Neuronal stem cell (in vitro differentiated cells): Measurements from ENCODE around the gene BDKRB2.
A peak's percentile ranks its signal among the peaks of the same experiment; 100 is the strongest.

Experiments
- DNase-seq: peaks from one replicate; pipeline ENCODE4 v3.0.0-alpha.2; 2013; ENCODE audit warnings: low spot score
- H2AFZ ChIP-seq: one replicate; pipeline ENCODE4 v1.6.1; 2013; ENCODE audit warnings: mild to moderate bottlenecking, low read length, inconsistent platforms
- H2AK5ac ChIP-seq: 2 replicates; pipeline ENCODE4 v1.6.1; 2013; ENCODE audit warnings: low read depth, mild to moderate bottlenecking, inconsistent platforms, low read length, moderate library complexity, mixed read lengths
- H2BK120ac ChIP-seq: 2 replicates; pipeline ENCODE4 v1.6.1; 2013; ENCODE audit warnings: low read depth, mild to moderate bottlenecking, inconsistent platforms, low read length, moderate library complexity, mixed read lengths
- H2BK12ac ChIP-seq: one replicate; pipeline ENCODE4 v1.6.1; 2013; ENCODE audit warnings: low read length, inconsistent platforms
- H2BK15ac ChIP-seq: 2 replicates; pipeline ENCODE4 v1.6.1; 2013; ENCODE audit warnings: mild to moderate bottlenecking, low read length, inconsistent platforms, mixed read lengths
- H2BK5ac ChIP-seq: one replicate; pipeline ENCODE4 v1.6.1; 2013; ENCODE audit warnings: inconsistent platforms, mild to moderate bottlenecking, low read length, moderate library complexity
- H3K14ac ChIP-seq: one replicate; pipeline ENCODE4 v1.6.1; 2013; ENCODE audit warnings: low read length, inconsistent platforms
- H3K18ac ChIP-seq: 2 replicates; pipeline ENCODE4 v1.6.1; 2013; ENCODE audit warnings: low read length, inconsistent platforms
- H3K23ac ChIP-seq: 2 replicates; pipeline ENCODE4 v1.6.1; 2013; ENCODE audit warnings: low read depth, mild to moderate bottlenecking, mixed read lengths, low read length, inconsistent platforms; ENCODE audit not compliant: poor library complexity
- H3K27ac ChIP-seq: replicated peaks from 3 replicates; pipeline ENCODE4 v1.5.1; 2013; ENCODE audit warnings: low read length, inconsistent platforms
- H3K27me3 ChIP-seq, 3 experiments: 2 replicates each; pipeline ENCODE4 v1.6.1; 2013; ENCODE audit warnings: low read length in 3 of 3, mild to moderate bottlenecking in 2 of 3, inconsistent platforms in 1 of 3, low read depth in 1 of 3, mixed read lengths in 1 of 3, moderate library complexity in 1 of 3; ENCODE audit not compliant: control insufficient read depth in 3 of 3, insufficient read depth in 3 of 3
- H3K36me3 ChIP-seq, 2 donors: replicated peaks in 1 of 2; 2 replicates each; pipeline ENCODE4 v1.6.1; 2013; ENCODE audit warnings: low read length in 2 of 2; ENCODE audit not compliant: control insufficient read depth in 2 of 2, insufficient read depth in 2 of 2
- H3K4ac ChIP-seq: 2 replicates; pipeline ENCODE4 v1.6.1; 2013; ENCODE audit warnings: inconsistent platforms, mild to moderate bottlenecking, low read length, moderate library complexity
- H3K4me1 ChIP-seq, 2 donors: 1 replicate in 1 of 2; 2 replicates in 1 of 2; pipeline ENCODE4 v1.6.1; 2013; ENCODE audit warnings: low read length in 2 of 2, low read depth in 1 of 2; ENCODE audit not compliant: control insufficient read depth in 2 of 2, insufficient read depth in 1 of 2
- H3K4me2 ChIP-seq: one replicate; pipeline ENCODE4 v1.6.1; 2013; ENCODE audit warnings: mild to moderate bottlenecking, low read length, inconsistent platforms; ENCODE audit not compliant: insufficient read depth, poor library complexity, severe bottlenecking
- H3K4me3 ChIP-seq, 2 donors: 2 replicates each; pipeline ENCODE4 v1.5.1; 2013; ENCODE audit warnings: low read length in 2 of 2, mild to moderate bottlenecking in 2 of 2, inconsistent platforms in 1 of 2, moderate library complexity in 1 of 2
- H3K79me1 ChIP-seq: one replicate; pipeline ENCODE4 v1.6.1; 2013; ENCODE audit warnings: low read depth, mild to moderate bottlenecking, inconsistent platforms, low read length, moderate library complexity
- H3K9ac ChIP-seq: one replicate; pipeline ENCODE4 v1.6.1; 2013; ENCODE audit warnings: mild to moderate bottlenecking, low read depth, low read length, inconsistent platforms; ENCODE audit not compliant: poor library complexity
- H3K9me3 ChIP-seq, 2 donors: replicated peaks in 1 of 2; 2 replicates each; pipeline versions ENCODE3 to v1.6.1; 2013; ENCODE audit warnings: low read length in 2 of 2, mild to moderate bottlenecking in 2 of 2, inconsistent platforms in 1 of 2, low read depth in 1 of 2, mixed read lengths in 1 of 2, moderate library complexity in 1 of 2; ENCODE audit not compliant: control insufficient read depth in 2 of 2, insufficient read depth in 1 of 2
- H4K8ac ChIP-seq: one replicate; pipeline ENCODE4 v1.6.1; 2013; ENCODE audit warnings: low read depth, mild to moderate bottlenecking, inconsistent platforms, low read length, moderate library complexity
- H4K91ac ChIP-seq: one replicate; pipeline ENCODE4 v1.6.1; 2013; ENCODE audit warnings: low read length, low read depth, mild to moderate bottlenecking, inconsistent platforms; ENCODE audit not compliant: poor library complexity
- WGBS, 2 donors: extraction: QIAGEN DNeasy Blood & Tissue Kit; methylation state at CpG; one replicate each; pipeline ENCODE4 v1.1.7; 2013; ENCODE audit warnings: missing lambda C conversion rate in 2 of 2, mixed read lengths in 1 of 2; ENCODE audit not compliant: insufficient read length in 2 of 2, insufficient replicate concordance in 1 of 2; ENCODE audit errors: extremely low coverage in 2 of 2; 5-methylcytosine and 5-hydroxymethylcytosine counted together

The BDKRB2 gene

DNA sequence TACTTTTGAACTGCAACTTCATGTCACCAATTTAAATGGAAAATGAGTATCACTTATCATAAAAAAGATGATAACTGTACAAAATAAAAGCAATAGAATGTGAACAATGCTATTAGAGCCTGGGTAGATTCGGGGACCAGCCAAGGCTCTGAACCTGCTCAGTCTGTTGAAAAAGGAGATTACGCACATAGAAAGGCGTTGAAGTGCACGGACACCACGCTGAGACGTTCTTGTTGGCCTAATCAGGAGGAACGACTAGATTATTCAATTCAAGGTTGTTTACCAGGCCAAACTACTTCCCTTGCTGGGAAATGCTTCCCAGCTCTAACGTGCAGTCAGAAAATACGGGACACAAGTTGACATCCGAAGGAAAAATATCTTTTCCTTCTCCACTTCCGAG is 27.9 kb downstream of the BDKRB2 start:
- H4K8ac ChIP-seq, result no peak overlapping the region
- H2BK120ac ChIP-seq, result no peak overlapping the region
- H2BK5ac ChIP-seq, result no peak overlapping the region
- H3K79me1 ChIP-seq, result no peaks in the 10 kb centered on the region
- no peak overlapping the region for H3K4me3 ChIP-seq
- no peaks in the 10 kb centered on the region for H3K36me3 ChIP-seq
- no peak overlapping the region for H3K4me2 ChIP-seq
- peak; percentile 30 for DNase-seq
- no peak overlapping the region for H2AK5ac ChIP-seq
- H3K4me1 ChIP-seq, result peaks cover 0 to 7% of the 10 kb centered on the region in 2 donors
- no peak overlapping the region for H3K14ac ChIP-seq
- no peak overlapping the region for H4K91ac ChIP-seq
- H3K9ac ChIP-seq, result no peak overlapping the region
- peaks cover 0 to 3% of the 10 kb centered on the region in 2 donors for H3K9me3 ChIP-seq
- H3K4ac ChIP-seq, result no peak overlapping the region
- whole genome bisulfite sequencing, 2 donors, result no CpG with 5 or more reads among the region's 11 CpGs
- H3K27ac ChIP-seq, result no peak overlapping the region
- H3K23ac ChIP-seq, result no peak overlapping the region
- peaks cover 0 to 17% (median 0%) of the 10 kb centered on the region in 3 experiments for H3K27me3 ChIP-seq
- H3K18ac ChIP-seq, result no peak overlapping the region
- H2BK15ac ChIP-seq, result no peak overlapping the region
- H2AFZ ChIP-seq, result no peak overlapping the region
- no peak overlapping the region for H2BK12ac ChIP-seq

DNA sequence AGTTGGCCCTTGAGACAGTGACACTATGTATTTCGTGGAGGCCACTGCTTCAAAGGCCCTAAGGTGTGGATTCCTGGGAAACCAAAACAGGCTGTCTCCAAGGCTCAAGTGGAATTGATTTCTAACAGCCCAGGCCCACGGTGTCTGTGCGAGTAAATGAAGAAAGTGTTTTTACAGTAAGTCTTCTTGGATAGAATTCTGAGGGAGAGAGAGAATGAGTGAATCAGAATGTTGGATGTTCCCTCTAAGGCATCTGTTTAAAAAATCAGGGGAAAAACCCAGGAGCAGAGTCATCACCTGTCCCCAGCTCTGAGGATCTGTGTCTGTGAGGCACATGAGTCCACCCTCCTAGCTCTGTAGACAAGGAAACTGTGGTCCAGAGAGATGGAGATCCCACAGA is 29.0 kb downstream of the BDKRB2 start:
- Histone ChIP-seq H2BK15ac (no peak overlapping the region), H3K27ac (no peak overlapping the region), H2AFZ (no peak overlapping the region), H3K23ac (no peak overlapping the region), H2BK12ac (no peak overlapping the region), H3K36me3 (no peaks in the 10 kb centered on the region), H3K4ac (no peak overlapping the region), H4K8ac (no peak overlapping the region), H3K4me1 (peaks cover 0 to 7% of the 10 kb centered on the region in 2 donors), H4K91ac (no peak overlapping the region), H2BK120ac (no peak overlapping the region), H2AK5ac (peak overlapping the region; percentile 6), H2BK5ac (no peak overlapping the region), H3K9ac (no peak overlapping the region), H3K79me1 (no peaks in the 10 kb centered on the region), H3K18ac (no peak overlapping the region), H3K4me3 (no peak overlapping the region), H3K14ac (no peak overlapping the region), H3K27me3 (peaks cover 0 to 17% (median 0%) of the 10 kb centered on the region in 3 experiments), H3K9me3 (peaks cover 0 to 2% of the 10 kb centered on the region in 2 donors), H3K4me2 (no peak overlapping the region)
- no CpG with 5 or more reads among the region's 3 CpGs for WGBS, 2 donors
- no peak for DNase-seq

- H3K27me3 ChIP-seq, result peaks cover 0 to 17% (median 0%) of the 10 kb centered on the region in 3 experiments
- no peak overlapping the region for H3K9ac ChIP-seq
- H4K91ac ChIP-seq, result no peak overlapping the region
- no peak overlapping the region for H3K4ac ChIP-seq
- peaks cover 0 to 7% of the 10 kb centered on the region in 2 donors for H3K4me1 ChIP-seq
- WGBS, 2 donors, result no CpG with 5 or more reads among the region's 4 CpGs
- H2BK120ac ChIP-seq, result no peak overlapping the region
- no peaks in the 10 kb centered on the region for H3K36me3 ChIP-seq
- no peak overlapping the region for H3K27ac ChIP-seq
- no peak overlapping the region for H2BK15ac ChIP-seq
- no peak overlapping the region for H3K14ac ChIP-seq
- no peak overlapping the region for H3K4me2 ChIP-seq
- no peak overlapping the region for H2BK5ac ChIP-seq
- no peak overlapping the region for H2AK5ac ChIP-seq
- no peak overlapping the region for H2BK12ac ChIP-seq
- H4K8ac ChIP-seq, result no peak overlapping the region
- peak overlapping the region in 1 of 2 donors; percentile 43 for H3K4me3 ChIP-seq
- no peak for DNase-seq
- H3K23ac ChIP-seq, result no peak overlapping the region
- no peak overlapping the region for H3K18ac ChIP-seq
- no peak overlapping the region for H2AFZ ChIP-seq
- no peaks in the 10 kb centered on the region for H3K9me3 ChIP-seq
- H3K79me1 ChIP-seq, result no peaks in the 10 kb centered on the region
These were observed 30.8 kb downstream of the BDKRB2 start for GRCh38 chr14:96235426-96235825.

DNA sequence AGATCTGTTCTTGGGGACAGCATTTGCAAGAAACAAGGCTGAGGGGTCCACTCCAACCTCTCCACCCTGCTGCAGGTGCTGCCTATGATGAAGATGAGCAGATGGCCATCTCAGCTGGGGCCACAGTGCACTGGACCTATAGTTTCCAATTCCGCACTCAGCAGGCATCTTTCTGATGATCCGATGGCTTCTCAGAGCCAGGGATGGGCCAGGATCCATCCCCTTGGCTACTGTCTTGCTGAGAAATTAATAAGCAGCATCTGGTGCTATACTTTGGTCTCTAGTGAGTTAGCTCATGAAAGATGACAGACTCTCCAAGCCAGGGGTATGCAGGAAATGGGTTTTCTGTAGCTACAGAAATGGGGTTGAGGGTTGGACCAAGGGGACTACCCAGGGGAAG is 33.0 kb downstream of the BDKRB2 start:
- peaks cover 0 to 6% (median 0%) of the 10 kb centered on the region in 3 experiments for H3K27me3 ChIP-seq
- H4K8ac ChIP-seq, result no peak overlapping the region
- WGBS, 2 donors, result no CpG with 5 or more reads among the region's 2 CpGs

More for the DNA sequence above, 33.0 kb downstream of the BDKRB2 start:
- Histone ChIP-seq H3K18ac (no peak overlapping the region), H2BK12ac (no peak overlapping the region), H3K14ac (no peak overlapping the region), H2BK120ac (no peak overlapping the region), H3K9ac (no peak overlapping the region), H2AK5ac (no peak overlapping the region), H3K4me1 (no peaks in the 10 kb centered on the region), H3K4ac (no peak overlapping the region), H3K23ac (no peak overlapping the region), H2BK5ac (no peak overlapping the region), H3K27ac (no peak overlapping the region), H3K36me3 (no peaks in the 10 kb centered on the region), H3K79me1 (no peaks in the 10 kb centered on the region), H3K4me3 (no peak overlapping the region), H3K9me3 (no peaks in the 10 kb centered on the region), H4K91ac (no peak overlapping the region), H2BK15ac (no peak overlapping the region), H2AFZ (no peak overlapping the region), H3K4me2 (no peak overlapping the region)
- no peak for DNase-seq
